ENCODE results near the gene CDNF. TPM values are rescaled to one million over a fixed set of nuclear protein-coding genes. Genes with fewer than 3 reads are reported as not detected.

CDNF gene
- polyA plus RNA-seq, 2 of the 4 experiments (the other 2 are of a cell fraction): 1.6 to 2.0 TPM

- TF ChIP-seq REST (IDR thresholded peaks at IDR 0.05): no peak
Measured at GRCh38 chr10:14833106-14833505, 4.7 kb downstream of the CDNF start (continued).

GRCh38 chr10:14826076-14826829 lies 11.6 kb downstream of the CDNF start:
- CTCF ChIA-PET: interaction anchor here (1.1 to 1.6 kb wide), 2 partner anchors 289 to 328 kb away, joined by 3 to 4 read pairs; no protein-coding TSS in a partner anchor
- TF ChIP-seq CHD4 (IDR thresholded peaks at IDR 0.05; ENCODE audit: borderline replicate concordance) (no peak), GATA3 (IDR thresholded peaks at IDR 0.05; ENCODE audit: borderline replicate concordance) (no peak), ATOH8 (CRISPR knock-in tag; IDR thresholded peaks at IDR 0.05; ENCODE audit: low read depth) (no peak), FOSB (CRISPR knock-in tag; IDR thresholded peaks at IDR 0.05) (no peak), NFE2L2 (conservative IDR thresholded peaks at IDR 0.05; ENCODE audit: low read length) (no peak), HMGXB4 (CRISPR knock-in tag; IDR thresholded peaks at IDR 0.05; ENCODE audit: borderline replicate concordance) (no peak), TP53 (CRISPR knock-in tag; IDR thresholded peaks at IDR 0.05) (no peak), HEYL (CRISPR knock-in tag; IDR thresholded peaks at IDR 0.05) (no peak), E2F6 (IDR thresholded peaks at IDR 0.05; ENCODE audit: borderline replicate concordance, low read depth) (no peak), RAD21 (conservative IDR thresholded peaks at IDR 0.05 in 1 of 2, IDR thresholded peaks at IDR 0.05 in 1 of 2) (no peak), EHF (CRISPR knock-in tag; IDR thresholded peaks at IDR 0.05) (no peak), RARB (CRISPR knock-in tag; IDR thresholded peaks at IDR 0.05) (no peak), JUN (IDR thresholded peaks at IDR 0.05) (no peak), TFCP2L1 (CRISPR knock-in tag; IDR thresholded peaks at IDR 0.05) (no peak), RNF2 (IDR thresholded peaks at IDR 0.05; ENCODE audit: borderline replicate concordance, low read depth) (no peak), CBX8 (IDR thresholded peaks at IDR 0.05) (no peak), KDM5A (IDR thresholded peaks at IDR 0.05) (no peak), NPAS2 (CRISPR knock-in tag; IDR thresholded peaks at IDR 0.05; ENCODE audit: borderline replicate concordance) (no peak)
- Histone ChIP-seq H3K4me2 (no peak overlapping the region), H3K9me3 (no peaks in the 10 kb centered on the region), H3K27ac (peak overlapping the region in 1 of 2 experiments; percentile 33; a peak in 1 of 6 replicates), H3K4me3 (no peak overlapping the region), H3K4me1 (peaks cover 23% of the 10 kb centered on the region)
- POLR2A ChIA-PET: no interaction called here
- DNase-seq (ENCODE audit: low read depth in 1 of 2, low spot score in 1 of 2) (no peak), ATAC-seq (no peak), FAIRE-seq (no peak)
- WGBS (ENCODE audit: missing lambda C conversion rate): 42% methylated on average over 1 of the region's 1 CpG
